Neuronal stem cell (in vitro differentiated cells): ENCODE data around the gene MRPL53.

Experiments used
- DNase-seq: peaks from one replicate; pipeline ENCODE4 v3.0.0-alpha.2; 2013; ENCODE audit warnings: low spot score
- H2AFZ ChIP-seq: one replicate; pipeline ENCODE4 v1.6.1; 2013; ENCODE audit warnings: mild to moderate bottlenecking, low read length, inconsistent platforms
- H2AK5ac ChIP-seq: 2 replicates; pipeline ENCODE4 v1.6.1; 2013; ENCODE audit warnings: low read depth, mild to moderate bottlenecking, inconsistent platforms, low read length, moderate library complexity, mixed read lengths
- H2BK120ac ChIP-seq: 2 replicates; pipeline ENCODE4 v1.6.1; 2013; ENCODE audit warnings: low read depth, mild to moderate bottlenecking, inconsistent platforms, low read length, moderate library complexity, mixed read lengths
- H2BK12ac ChIP-seq: one replicate; pipeline ENCODE4 v1.6.1; 2013; ENCODE audit warnings: low read length, inconsistent platforms
- H2BK15ac ChIP-seq: 2 replicates; pipeline ENCODE4 v1.6.1; 2013; ENCODE audit warnings: mild to moderate bottlenecking, low read length, inconsistent platforms, mixed read lengths
- H2BK5ac ChIP-seq: one replicate; pipeline ENCODE4 v1.6.1; 2013; ENCODE audit warnings: inconsistent platforms, mild to moderate bottlenecking, low read length, moderate library complexity
- H3K14ac ChIP-seq: one replicate; pipeline ENCODE4 v1.6.1; 2013; ENCODE audit warnings: low read length, inconsistent platforms
- H3K18ac ChIP-seq: 2 replicates; pipeline ENCODE4 v1.6.1; 2013; ENCODE audit warnings: low read length, inconsistent platforms
- H3K23ac ChIP-seq: 2 replicates; pipeline ENCODE4 v1.6.1; 2013; ENCODE audit warnings: low read depth, mild to moderate bottlenecking, mixed read lengths, low read length, inconsistent platforms; ENCODE audit not compliant: poor library complexity
- H3K27ac ChIP-seq: replicated peaks from 3 replicates; pipeline ENCODE4 v1.5.1; 2013; ENCODE audit warnings: low read length, inconsistent platforms
- H3K27me3 ChIP-seq, 3 experiments: 2 replicates each; pipeline ENCODE4 v1.6.1; 2013; ENCODE audit warnings: low read length in 3 of 3, mild to moderate bottlenecking in 2 of 3, inconsistent platforms in 1 of 3, low read depth in 1 of 3, mixed read lengths in 1 of 3, moderate library complexity in 1 of 3; ENCODE audit not compliant: control insufficient read depth in 3 of 3, insufficient read depth in 3 of 3
- H3K36me3 ChIP-seq, 2 donors: replicated peaks in 1 of 2; 2 replicates each; pipeline ENCODE4 v1.6.1; 2013; ENCODE audit warnings: low read length in 2 of 2; ENCODE audit not compliant: control insufficient read depth in 2 of 2, insufficient read depth in 2 of 2
- H3K4ac ChIP-seq: 2 replicates; pipeline ENCODE4 v1.6.1; 2013; ENCODE audit warnings: inconsistent platforms, mild to moderate bottlenecking, low read length, moderate library complexity
- H3K4me1 ChIP-seq, 2 donors: 1 replicate in 1 of 2; 2 replicates in 1 of 2; pipeline ENCODE4 v1.6.1; 2013; ENCODE audit warnings: low read length in 2 of 2, low read depth in 1 of 2; ENCODE audit not compliant: control insufficient read depth in 2 of 2, insufficient read depth in 1 of 2
- H3K4me2 ChIP-seq: one replicate; pipeline ENCODE4 v1.6.1; 2013; ENCODE audit warnings: mild to moderate bottlenecking, low read length, inconsistent platforms; ENCODE audit not compliant: insufficient read depth, poor library complexity, severe bottlenecking
- H3K4me3 ChIP-seq, 2 donors: 2 replicates each; pipeline ENCODE4 v1.5.1; 2013; ENCODE audit warnings: low read length in 2 of 2, mild to moderate bottlenecking in 2 of 2, inconsistent platforms in 1 of 2, moderate library complexity in 1 of 2
- H3K79me1 ChIP-seq: one replicate; pipeline ENCODE4 v1.6.1; 2013; ENCODE audit warnings: low read depth, mild to moderate bottlenecking, inconsistent platforms, low read length, moderate library complexity
- H3K9ac ChIP-seq: one replicate; pipeline ENCODE4 v1.6.1; 2013; ENCODE audit warnings: mild to moderate bottlenecking, low read depth, low read length, inconsistent platforms; ENCODE audit not compliant: poor library complexity
- H3K9me3 ChIP-seq, 2 donors: replicated peaks in 1 of 2; 2 replicates each; pipeline versions ENCODE3 to v1.6.1; 2013; ENCODE audit warnings: low read length in 2 of 2, mild to moderate bottlenecking in 2 of 2, inconsistent platforms in 1 of 2, low read depth in 1 of 2, mixed read lengths in 1 of 2, moderate library complexity in 1 of 2; ENCODE audit not compliant: control insufficient read depth in 2 of 2, insufficient read depth in 1 of 2
- H4K8ac ChIP-seq: one replicate; pipeline ENCODE4 v1.6.1; 2013; ENCODE audit warnings: low read depth, mild to moderate bottlenecking, inconsistent platforms, low read length, moderate library complexity
- H4K91ac ChIP-seq: one replicate; pipeline ENCODE4 v1.6.1; 2013; ENCODE audit warnings: low read length, low read depth, mild to moderate bottlenecking, inconsistent platforms; ENCODE audit not compliant: poor library complexity
- WGBS, 2 donors: extraction: QIAGEN DNeasy Blood & Tissue Kit; methylation state at CpG; one replicate each; pipeline ENCODE4 v1.1.7; 2013; ENCODE audit warnings: missing lambda C conversion rate in 2 of 2, mixed read lengths in 1 of 2; ENCODE audit not compliant: insufficient read length in 2 of 2, insufficient replicate concordance in 1 of 2; ENCODE audit errors: extremely low coverage in 2 of 2; 5-methylcytosine and 5-hydroxymethylcytosine counted together

Gene MRPL53

DNA sequence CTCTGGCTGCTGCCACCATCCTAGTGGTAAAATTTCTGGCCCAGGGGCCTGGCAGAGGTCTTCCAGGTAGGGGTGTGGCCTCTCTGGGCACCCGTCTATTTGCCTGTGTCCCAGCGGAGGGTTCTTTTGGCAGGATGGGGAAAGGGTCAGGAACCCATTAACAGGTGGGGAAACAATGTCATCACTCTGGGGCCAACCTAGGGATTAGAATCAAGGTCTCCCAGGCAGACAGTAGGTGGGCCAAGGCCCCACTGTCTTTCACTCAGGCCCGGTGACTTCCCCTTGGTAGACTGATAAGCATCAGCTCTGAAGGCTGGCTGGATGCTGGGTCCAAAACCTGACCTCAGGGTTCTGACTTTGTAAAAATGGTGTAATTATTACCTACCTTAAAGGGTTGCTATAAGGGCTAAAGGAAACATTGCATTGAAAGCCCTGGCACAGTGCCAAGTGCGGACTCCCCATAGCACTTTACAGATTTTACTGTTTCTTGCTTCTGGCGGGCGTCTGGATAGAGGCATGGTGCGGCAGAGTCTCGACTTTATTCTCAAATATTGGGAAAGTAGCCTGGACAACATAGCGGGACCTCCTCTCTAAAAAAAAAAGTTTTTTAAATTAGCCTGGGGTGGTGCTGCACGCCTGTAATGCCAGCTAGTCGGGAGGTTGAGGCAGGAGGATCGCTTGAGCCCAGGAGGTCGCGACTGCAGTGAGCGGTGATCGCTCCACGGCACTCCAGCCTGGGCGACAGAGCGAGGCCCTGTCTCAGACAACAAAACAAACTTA lies 24.7 kb upstream of the MRPL53 start:
- Histone ChIP-seq H2BK12ac (no peak overlapping the region), H3K18ac (no peak overlapping the region), H4K8ac (no peak overlapping the region), H3K23ac (no peak overlapping the region), H3K4me1 (peaks cover 15 to 16% of the 10 kb centered on the region in 2 donors), H3K4ac (no peak overlapping the region), H2AK5ac (no peak overlapping the region), H3K36me3 (peaks cover 13 to 24% of the 10 kb centered on the region in 2 donors), H2BK15ac (no peak overlapping the region), H3K4me2 (peak overlapping the region; percentile 82), H3K27me3 (peaks cover 45 to 67% (median 62%) of the 10 kb centered on the region in 3 experiments), H4K91ac (no peak overlapping the region), H2BK120ac (no peak overlapping the region), H3K4me3 (peak overlapping the region; percentile 41 to 74), H2AFZ (peak overlapping the region; percentile 85), H3K9ac (no peak overlapping the region), H3K79me1 (no peaks in the 10 kb centered on the region), H3K27ac (no peak overlapping the region), H3K9me3 (no peaks in the 10 kb centered on the region), H3K14ac (no peak overlapping the region), H2BK5ac (no peak overlapping the region)
- WGBS, 2 donors, result no CpG with 5 or more reads among the region's 19 CpGs
- no peak for DNase-seq

DNA sequence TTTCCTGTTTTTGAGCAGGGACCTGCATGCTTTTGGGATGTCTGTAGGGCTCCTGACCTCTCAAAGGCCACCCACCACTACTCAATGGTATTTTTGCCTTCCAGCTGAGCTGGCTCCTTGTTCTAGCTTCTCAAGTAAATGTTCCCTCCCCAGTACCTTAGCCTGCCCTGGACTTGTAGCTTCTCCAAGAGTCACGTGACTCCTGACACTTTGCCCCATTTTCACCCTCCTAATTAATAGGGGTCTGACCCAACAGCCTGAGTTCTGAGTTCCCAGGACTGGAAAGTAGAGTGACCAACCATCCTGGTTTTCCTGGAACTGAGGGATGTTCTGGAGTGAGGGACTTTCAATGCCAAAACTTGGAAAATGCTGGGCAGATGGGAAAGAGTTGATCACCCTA lies 23.0 kb upstream of the MRPL53 start:
- Histone ChIP-seq H3K4me1 (peaks cover 13 to 15% of the 10 kb centered on the region in 2 donors), H3K27me3 (peaks cover 30 to 50% (median 44%) of the 10 kb centered on the region in 3 experiments), H2BK15ac (no peak overlapping the region), H3K23ac (no peak overlapping the region), H4K91ac (no peak overlapping the region), H3K4ac (no peak overlapping the region), H3K4me2 (no peak overlapping the region), H3K27ac (no peak overlapping the region), H3K9ac (no peak overlapping the region), H3K18ac (no peak overlapping the region), H3K79me1 (no peaks in the 10 kb centered on the region), H2AK5ac (no peak overlapping the region), H3K14ac (no peak overlapping the region), H2BK12ac (no peak overlapping the region), H2AFZ (no peak overlapping the region), H3K4me3 (no peak overlapping the region), H4K8ac (no peak overlapping the region), H3K9me3 (no peaks in the 10 kb centered on the region), H2BK5ac (no peak overlapping the region), H2BK120ac (no peak overlapping the region), H3K36me3 (peaks cover 29 to 41% of the 10 kb centered on the region in 2 donors)
- no CpG with 5 or more reads among the region's 1 CpG for whole genome bisulfite sequencing, 2 donors
- no peak for DNase-seq

DNA sequence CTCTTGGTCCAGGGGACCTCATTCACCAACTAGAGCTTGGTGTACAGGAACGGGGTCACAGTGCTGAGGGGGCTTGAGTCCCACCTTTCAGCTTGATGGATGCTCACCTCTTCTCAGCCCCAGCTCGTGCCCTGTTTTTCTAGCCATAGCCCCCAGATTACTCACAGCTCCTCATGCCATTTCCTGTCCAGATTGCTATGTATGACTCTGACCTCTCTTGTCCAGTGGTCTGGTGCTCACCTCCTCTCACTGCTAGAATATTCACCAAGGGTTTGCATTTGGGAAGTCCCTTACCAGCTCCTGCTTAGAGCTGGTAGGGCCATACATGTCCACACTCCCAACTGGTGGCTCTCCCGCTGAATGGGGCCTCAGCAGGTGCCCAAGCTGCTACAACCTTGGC lies 21.1 kb upstream of the MRPL53 start:
- H3K4me3 ChIP-seq, result no peak overlapping the region
- no peak overlapping the region for H2BK15ac ChIP-seq
- no peak overlapping the region for H4K91ac ChIP-seq
- H3K18ac ChIP-seq, result no peak overlapping the region
- H2BK12ac ChIP-seq, result no peak overlapping the region
- peaks cover 30 to 46% of the 10 kb centered on the region in 2 donors for H3K36me3 ChIP-seq
- no CpG with 5 or more reads among the region's 3 CpGs for WGBS, 2 donors
- no peak for DNase-seq
- no peak overlapping the region for H3K4ac ChIP-seq
- no peak overlapping the region for H2BK120ac ChIP-seq
- H3K14ac ChIP-seq, result no peak overlapping the region
- H3K9ac ChIP-seq, result no peak overlapping the region
- no peak overlapping the region for H3K23ac ChIP-seq
- no peak overlapping the region for H3K4me2 ChIP-seq
- peaks cover 8 to 9% of the 10 kb centered on the region in 2 donors for H3K4me1 ChIP-seq
- no peaks in the 10 kb centered on the region for H3K9me3 ChIP-seq
- no peak overlapping the region for H4K8ac ChIP-seq
- H3K27ac ChIP-seq, result no peak overlapping the region
- no peaks in the 10 kb centered on the region for H3K79me1 ChIP-seq
- H3K27me3 ChIP-seq, result peaks cover 13 to 31% (median 25%) of the 10 kb centered on the region in 3 experiments
- H2AK5ac ChIP-seq, result no peak overlapping the region
- no peak overlapping the region for H2AFZ ChIP-seq
- H2BK5ac ChIP-seq, result no peak overlapping the region

DNA sequence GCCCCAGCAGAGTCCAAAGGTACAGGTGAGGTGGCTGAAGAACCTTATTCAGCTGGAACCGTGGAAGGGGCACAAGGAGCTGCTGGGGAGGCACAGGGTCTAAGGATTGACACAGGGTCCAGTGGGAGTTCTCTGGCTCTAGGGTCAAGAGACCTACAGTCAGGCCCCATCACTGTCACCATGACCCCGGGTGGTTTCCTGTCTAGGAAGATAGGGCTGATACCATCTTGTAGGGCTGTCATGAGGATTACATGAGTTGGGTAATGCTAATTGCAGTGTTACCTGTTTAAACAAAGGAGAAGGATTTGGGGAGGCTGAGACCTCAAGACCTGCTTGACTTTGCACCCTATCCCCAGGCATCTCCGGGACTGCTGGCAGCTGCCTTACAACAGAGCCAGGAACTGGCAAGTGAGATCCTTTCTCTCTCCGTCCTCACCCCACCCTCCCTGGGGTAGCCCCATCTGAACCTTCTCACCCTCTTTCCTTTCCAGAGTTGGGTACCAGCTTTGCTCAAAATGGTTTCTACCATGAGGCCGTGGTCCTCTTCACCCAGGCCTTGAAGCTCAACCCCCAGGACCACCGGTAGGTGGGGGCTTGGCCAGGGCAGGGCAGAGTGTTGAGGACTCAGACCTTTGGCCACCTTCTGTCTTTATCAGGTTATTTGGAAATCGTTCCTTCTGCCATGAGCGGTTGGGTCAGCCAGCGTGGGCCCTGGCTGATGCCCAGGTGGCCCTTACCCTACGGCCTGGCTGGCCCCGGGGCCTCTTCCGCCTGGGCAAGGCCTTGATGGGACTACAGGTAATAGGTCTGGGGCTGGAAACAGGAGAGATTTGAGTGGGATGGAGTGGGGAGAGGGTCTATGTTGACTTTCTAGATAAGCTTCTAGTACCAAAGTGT lies 19.4 kb upstream of the MRPL53 start:
- no peak overlapping the region for H3K23ac ChIP-seq
- H3K9ac ChIP-seq, result no peak overlapping the region
- H3K27me3 ChIP-seq, result peaks cover under 1 to 15% (median 9%) of the 10 kb centered on the region in 3 experiments
- no peak overlapping the region for H3K4me3 ChIP-seq
- H4K8ac ChIP-seq, result no peak overlapping the region
- H3K4ac ChIP-seq, result no peak overlapping the region
- H2BK120ac ChIP-seq, result no peak overlapping the region
- no peak for DNase-seq
- H3K9me3 ChIP-seq, result no peaks in the 10 kb centered on the region
- H2AK5ac ChIP-seq, result no peak overlapping the region
- no peak overlapping the region for H2BK12ac ChIP-seq
- H3K36me3 ChIP-seq, result peaks cover 31 to 50% of the 10 kb centered on the region in 2 donors
- H3K79me1 ChIP-seq, result no peaks in the 10 kb centered on the region
- no peak overlapping the region for H4K91ac ChIP-seq
- H2AFZ ChIP-seq, result no peak overlapping the region
- H2BK5ac ChIP-seq, result no peak overlapping the region
- H2BK15ac ChIP-seq, result no peak overlapping the region
- no peak overlapping the region for H3K27ac ChIP-seq
- H3K14ac ChIP-seq, result no peak overlapping the region
- no peak overlapping the region for H3K4me2 ChIP-seq
- H3K4me1 ChIP-seq, result no peaks in the 10 kb centered on the region
- no peak overlapping the region for H3K18ac ChIP-seq
- WGBS, 2 donors, result no CpG with 5 or more reads among the region's 12 CpGs
